Measurements from ENCODE around the gene CPM.
"Not testable (repeated sequence)": the region's sequence is repeated elsewhere in the genome, so short reads cannot be mapped to it uniquely, and the experiment has no call there.

CPM gene

DNA sequence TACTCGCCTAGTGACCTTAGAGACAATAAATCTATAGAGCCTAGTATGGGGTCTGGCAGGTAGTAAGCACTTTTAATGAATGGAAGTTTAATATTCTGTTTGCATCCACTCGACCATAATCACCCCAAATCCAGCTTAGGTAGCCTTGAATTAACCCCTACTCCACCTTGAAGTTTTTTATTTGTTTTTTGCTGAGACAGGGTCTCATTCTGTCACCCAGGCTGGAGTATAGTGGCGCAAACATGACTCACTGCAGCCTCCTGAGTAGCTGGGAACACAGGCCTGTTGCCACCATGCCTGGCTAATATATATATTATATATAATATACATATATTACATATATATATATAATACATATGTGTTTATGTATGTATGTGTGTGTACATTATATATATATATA, 86.2 kb downstream of the CPM start:
- DNase-seq: no peak

DNA sequence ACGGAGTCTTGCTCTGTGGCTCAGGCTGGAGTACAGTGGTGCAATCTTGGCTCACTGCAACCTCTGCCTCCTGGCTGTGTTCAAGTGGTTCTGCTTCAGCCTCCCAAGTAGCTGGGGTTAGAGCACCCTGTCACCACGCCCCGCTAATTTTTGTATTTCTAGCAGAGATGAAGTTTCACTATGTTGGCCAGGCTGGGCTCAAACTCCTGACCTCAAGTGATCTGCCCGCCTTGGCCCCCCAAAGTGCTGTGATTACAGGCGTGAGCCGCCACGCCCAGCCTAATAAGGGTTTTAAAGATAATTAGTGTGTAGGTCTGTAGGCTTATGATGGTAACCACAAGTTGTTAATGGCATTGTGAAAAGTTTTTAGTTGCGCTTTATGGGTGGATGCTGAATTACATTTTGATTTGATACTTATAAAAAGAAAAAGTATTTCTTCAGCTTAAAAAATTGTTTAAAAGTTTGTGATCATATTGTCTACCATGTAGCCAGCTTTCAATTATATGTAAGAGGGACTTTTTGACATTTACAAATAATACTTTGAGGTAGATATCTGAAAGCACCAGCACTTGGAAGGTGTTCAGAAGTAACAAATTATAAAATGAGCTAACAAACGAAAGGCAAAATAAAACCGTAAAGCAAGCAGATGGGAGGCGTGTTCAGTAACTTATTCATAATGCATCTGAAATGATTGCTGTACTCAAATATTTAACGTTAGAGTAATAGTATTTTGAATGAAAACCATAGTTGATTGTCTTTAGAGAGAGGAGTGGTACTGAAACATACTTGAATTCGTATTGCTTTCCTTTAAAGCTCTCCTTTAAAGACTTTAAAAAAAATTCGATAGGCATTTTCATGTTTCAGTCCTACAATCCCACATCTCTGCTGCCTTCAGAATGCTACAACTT, 87.9 kb downstream of the CPM start:
- DNase-seq: no peak

DNA sequence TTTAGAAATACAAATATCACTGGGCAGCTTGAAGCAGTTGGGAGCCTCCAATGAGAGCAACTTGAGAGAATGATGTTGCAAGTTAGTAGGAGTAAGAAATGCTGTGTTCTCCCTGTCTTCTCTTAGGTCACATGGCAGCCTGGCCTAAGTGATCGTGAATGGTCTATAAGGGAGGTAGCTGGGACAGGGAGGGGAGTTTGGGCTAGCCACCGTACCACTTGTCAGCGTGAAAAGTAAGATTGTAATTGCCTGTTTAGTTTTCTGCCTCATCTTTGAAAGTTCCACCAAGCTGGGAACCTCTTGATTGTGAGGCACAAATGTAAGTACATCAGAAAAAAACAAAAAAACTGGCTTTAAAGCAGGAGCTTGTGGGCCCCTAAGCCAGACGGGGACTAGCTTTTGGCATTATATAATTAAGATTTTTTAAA, 88.6 kb downstream of the CPM start:
- no peak for DNase-seq

DNA sequence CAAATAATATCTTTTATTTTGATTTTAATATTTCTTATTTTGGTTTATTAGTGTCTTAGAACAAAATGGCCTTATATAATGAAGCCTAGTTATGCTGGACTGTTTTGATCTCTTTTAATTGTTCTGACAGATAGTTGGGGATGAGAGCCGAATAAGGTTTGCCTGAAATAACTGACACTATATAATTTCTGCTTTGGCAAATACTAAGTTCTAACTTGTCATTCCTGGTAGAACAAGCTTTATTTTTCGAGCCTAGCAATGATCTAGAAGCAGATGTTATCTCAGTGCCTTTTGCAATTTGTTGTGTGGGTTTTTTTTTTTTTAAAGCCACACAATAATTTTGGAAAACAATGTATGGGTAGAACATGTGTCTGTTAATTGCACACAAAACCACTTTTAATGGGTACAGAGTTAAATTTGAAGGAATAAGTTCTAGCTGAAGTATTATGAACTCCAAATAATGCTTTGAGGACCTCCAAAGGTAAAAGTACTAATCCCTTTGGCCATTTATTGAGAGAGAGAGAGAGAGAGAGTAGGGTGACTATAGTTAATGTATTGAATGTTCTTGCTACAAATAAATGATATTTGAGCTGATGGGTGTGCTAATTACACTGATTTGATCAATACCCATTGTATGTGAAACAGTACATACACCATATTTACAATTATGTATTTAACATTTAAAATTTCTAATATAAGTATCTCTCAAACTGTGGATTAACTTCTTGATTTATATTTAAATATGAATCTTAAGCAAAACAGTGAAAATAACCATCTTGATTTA, 90.0 kb downstream of the CPM start:
- no peak for DNase-seq

DNA sequence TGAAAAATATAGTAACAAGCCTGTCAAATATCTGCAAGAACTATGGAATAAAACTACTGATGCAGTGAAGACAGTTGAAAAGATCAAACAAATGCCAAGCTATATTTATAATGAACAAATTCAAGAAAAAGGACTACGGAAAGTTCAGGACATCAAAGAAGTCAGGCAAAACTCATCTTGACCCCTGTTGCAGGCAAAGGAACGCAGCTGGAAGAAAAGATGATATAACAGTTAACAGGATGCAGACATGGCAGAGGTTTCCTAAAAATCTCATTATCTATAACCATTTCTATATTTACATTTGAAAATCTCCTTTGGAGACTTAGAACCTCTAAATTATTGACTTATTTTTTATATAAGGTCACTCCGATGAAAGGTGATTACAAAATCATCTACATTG, 90.8 kb downstream of the CPM start:
- no peak for DNase-seq

DNA sequence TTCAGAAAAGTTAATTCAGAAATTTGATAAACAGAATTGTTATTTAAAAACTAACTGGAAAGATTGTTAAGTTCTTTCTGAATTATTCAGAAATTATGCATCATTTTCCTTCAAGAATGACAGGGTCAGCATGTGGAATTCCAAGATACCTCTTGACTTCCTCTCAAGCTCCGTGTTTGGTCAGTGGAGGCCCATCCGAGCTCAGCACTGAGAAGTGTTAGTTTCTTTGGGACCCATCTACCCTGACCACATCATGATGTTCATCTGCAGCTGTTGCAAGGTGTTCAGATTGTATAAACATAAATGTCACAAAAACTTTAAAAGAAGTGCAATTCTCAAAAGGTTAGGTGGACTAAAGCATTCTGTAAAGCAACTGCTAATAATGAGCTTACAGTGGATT, 91.3 kb downstream of the CPM start:
- DNase-seq: no peak

DNA sequence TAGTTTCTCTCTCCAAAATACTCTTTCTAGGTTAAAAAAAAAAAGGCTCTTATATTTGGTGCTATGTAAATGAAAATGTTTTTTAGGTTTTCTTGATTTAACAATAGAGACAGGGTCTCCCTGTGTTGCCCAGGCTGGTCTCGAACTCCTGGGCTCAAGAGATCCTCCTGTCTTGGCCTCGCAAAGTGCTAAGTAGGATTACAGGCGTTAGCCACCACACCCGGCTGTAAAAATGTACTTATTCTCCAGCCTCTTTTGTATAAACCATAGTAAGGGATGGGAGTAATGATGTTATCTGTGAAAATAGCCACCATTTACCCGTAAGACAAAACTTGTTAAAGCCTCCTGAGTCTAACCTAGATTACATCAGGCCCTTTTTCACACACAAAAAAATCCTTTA, 91.8 kb downstream of the CPM start:
- DNase-seq: not testable (repeated sequence)

DNA sequence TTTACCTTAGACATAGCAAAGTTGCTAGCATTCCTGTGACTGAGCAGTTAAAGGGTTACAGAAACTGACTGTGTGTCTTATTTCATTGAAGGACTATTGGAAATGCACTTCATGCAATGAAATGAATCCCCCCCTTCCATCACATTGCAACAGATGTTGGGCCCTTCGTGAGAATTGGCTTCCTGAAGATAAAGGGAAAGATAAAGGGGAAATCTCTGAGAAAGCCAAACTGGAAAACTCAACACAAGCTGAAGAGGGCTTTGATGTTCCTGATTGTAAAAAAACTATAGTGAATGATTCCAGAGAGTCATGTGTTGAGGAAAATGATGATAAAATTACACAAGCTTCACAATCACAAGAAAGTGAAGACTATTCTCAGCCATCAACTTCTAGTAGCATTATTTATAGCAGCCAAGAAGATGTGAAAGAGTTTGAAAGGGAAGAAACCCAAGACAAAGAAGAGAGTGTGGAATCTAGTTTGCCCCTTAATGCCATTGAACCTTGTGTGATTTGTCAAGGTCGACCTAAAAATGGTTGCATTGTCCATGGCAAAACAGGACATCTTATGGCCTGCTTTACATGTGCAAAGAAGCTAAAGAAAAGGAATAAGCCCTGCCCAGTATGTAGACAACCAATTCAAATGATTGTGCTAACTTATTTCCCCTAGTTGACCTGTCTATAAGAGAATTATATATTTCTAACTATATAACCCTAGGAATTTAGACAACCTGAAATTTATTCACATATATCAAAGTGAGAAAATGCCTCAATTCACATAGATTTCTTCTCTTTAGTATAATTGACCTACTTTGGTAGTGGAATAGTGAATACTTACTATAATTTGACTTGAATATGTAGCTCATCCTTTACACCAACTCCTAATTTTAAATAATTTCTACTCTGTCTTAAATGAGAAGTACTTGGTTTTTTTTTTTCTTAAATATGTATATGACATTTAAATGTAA, 93.5 kb downstream of the CPM start:
- DNase-seq: no peak

DNA sequence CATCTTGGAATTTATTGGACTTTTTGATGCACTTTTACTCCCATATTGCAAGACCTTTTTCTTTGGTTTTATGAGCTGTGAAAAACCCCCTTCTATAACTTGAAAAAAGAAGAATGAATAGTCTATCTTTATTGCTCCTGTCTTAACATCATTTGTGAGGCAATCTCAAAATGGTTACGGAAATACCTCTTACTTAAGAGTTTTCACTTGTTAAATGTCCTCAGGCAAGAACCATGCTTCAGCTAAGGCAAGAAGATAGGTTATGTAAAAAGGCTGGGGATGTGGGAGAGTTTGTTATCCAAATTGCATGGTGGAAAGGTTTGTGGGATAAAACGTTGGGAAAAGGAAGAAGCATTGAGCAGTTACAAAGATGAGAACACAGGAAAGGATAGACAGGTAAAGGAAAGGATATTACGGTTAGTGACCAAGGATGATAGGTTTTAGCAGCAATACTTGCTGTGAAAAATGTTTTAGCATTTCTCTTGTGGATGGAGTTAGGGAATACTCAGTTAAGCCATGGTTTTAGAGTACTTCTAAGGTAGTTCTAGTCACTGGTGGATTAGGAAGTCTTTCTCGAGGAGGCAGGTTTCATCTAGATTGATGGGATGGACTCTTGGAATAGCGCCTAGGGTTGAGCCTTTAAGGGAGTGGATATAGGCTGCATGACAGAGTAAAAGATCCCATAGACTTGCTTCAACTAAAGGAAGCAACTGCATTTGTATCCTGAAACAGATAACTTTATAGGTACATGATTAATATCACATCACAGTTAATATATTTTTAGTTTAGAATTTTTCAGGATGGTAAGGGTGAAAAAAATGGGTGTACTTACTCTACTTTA, 94.7 kb downstream of the CPM start:
- DNase-seq: no peak

DNA sequence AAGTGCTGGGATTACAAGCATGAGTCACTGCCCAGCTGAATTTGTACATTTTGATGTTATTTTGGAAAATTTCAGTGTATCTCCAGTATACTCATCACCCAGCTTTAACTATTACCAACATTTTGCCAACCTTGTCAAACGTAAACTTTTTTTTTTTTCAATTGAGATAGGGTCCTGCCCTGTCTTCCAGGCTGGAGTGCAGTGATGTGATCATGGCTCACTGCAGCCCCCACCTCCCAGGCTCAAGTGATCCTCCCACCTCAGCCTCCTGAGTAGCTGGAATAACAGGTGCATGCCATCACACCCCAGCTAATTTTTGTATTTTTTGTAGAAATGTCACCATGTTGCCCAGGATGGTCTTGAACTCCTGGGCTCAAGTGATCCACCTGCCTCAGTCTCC, 95.8 kb downstream of the CPM start:
- DNase-seq: no peak

DNA sequence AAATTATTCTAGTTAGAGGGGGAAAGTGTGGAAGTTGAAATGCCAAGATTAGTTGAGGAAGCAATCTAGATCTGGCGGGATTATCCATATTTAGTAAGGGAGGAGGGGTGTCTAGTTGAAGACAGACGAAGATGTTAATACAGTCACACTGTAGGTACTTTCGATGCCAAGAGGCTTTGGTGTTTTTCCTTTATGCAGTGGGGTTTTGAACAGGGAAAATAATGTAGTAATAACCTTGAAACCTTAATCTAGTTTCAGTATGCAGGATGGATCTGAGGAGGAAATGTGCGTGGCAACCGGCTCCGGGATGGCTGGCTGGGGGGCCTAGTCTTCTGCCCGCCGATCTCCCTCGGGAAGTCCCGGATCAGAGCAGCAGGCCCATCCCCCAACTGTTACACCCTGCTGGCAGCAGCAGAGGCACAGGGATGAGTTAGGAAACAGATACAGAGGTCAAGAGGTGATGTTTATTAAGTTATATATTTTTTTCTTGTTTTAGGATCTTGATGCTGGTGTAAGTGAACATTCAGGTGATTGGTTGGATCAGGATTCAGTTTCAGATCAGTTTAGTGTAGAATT, 97.5 kb downstream of the CPM start:
- no peak for DNase-seq

DNA sequence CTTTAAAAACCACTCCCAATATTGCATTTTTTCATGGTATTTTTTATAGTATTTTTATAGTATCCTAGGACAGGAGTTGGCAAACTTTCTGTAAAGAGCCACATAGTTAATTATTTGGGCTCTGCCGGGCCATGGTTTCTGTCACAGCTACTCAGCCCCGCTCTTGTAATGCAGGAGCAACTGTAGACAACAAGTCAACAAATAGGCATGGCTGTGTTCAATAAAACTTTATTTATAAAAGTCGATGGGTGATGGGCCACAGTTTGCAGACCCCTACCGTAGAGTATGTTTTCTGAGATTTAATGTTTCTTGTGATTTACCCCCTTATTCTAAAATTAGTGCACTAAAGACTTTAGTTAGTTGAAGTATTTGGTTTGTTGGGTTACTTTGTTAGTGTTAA, 99.5 kb downstream of the CPM start:
- DNase-seq: no peak

DNA sequence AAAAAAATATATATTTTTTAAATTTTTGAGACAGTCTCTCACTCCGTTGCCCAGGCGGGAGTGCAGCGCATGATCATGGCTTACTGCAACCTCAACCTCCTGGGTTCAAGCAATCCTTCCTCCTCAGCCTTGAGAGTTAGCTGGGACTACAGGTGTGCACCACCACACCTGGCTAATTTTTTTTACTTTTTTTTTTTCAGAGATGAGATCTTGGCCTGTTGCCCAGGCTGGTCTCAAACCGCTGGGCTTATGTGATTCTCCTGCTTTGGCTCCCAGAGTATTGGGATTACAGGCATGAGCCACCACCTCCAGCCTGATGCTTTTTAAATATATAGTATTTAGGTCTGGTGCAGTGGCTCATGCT, 100.5 kb downstream of the CPM start:
- DNase-seq: no peak

DNA sequence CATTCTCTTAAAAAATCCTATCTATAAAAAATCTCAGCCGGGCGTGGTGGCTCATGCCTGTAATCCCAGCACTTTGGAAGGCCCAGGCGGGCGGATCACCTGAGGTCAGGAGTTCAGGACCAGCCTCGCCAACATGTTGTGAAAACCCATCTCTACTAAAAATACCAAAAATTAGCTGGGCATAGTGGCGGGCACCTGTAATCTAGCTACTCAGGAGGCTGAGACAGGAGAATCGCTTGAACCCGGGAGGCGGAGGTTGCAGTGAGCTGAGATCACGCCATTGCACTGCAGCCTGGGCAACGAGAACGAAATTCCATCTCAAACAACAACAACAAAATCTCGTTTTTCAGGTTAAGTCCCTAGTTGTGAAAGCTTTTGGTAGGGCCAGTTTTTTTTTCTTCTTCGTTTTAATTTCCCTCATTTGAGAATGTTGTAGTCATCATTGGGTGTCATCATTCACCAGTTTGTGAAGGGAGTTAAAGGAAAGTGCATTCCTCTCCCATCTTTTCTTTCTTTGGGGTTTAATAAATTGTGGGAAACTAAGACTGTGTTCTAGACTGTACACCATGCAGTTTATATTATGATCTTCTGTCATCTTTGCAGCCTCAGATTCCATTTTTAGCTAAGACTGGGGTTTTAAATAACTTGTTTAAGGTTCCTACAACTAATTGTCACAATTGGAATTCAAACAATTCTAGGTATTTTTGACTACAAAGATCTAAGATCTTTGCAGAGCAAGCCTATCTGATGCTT, 101.0 kb downstream of the CPM start:
- no peak for DNase-seq

DNA sequence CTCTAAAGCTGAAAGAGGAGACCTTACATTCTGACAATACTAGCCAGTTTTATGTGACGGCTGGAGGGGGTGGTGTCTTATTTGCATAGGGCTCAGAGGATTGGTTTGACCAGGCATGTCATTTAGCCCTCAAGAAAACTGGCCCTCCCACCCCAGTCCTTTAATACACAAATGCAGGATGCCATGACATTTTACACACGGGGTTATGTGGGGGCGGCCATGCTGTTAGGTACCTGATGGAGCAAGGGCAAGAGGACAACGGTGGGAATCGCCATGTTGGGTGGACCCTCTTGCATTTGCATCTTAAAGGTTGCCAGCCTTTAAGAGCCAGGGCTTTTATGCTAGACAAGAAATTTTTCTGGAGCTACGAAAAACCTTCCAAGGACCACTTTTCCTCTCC, 101.7 kb downstream of the CPM start:
- no peak for DNase-seq

DNA sequence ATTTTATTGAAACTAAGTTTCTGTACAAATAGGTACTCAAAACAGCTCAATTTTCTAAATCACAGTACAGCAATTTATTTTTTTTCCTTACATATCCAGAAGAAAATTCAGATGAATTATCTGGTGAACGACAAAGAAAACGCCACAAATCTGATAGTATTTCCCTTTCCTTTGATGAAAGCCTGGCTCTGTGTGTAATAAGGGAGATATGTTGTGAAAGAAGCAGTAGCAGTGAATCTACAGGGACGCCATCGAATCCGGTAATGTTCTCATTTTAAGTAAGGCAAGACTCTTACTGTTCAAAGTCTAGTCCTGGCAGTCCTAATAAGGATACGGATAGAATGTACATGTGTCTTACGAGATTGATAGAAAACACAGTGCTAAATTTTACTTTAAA, 104.3 kb downstream of the CPM start:
- no peak for DNase-seq

DNA sequence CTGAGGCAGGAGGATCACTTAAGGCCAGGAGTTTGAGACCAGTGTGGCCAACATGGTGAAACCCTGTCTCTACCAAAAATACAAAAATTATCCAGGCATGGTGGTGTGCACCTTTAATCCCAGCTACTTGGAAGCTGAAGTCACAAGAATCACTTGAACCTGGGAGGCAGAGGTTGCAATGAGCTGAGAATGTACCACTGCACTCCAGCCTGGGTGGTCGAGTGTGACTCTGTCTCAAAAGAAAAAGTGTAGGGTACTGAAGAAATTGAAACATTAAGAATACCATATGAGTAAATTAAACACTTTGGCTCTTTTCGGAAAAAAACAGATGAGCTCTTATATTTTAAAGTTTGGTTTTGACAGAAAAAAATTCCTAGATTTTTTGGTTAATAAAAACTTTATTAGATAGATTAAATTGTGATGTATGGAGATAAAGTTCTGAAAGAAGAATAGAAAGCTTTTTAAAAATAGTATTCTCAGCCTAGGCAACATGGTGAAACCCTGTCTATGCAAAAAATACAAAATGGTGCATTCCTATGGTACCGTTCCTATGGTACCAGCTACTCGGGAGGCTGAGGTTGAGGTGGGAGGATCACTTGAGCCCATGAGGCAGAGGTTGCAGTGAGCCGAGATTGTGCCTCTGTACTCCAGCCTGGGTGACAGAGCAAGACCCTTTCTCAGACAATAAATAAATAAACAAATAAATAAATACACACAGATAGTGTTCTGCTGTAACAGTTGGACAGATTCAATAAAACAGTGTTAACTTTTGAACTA, 104.9 kb downstream of the CPM start:
- DNase-seq: no peak

DNA sequence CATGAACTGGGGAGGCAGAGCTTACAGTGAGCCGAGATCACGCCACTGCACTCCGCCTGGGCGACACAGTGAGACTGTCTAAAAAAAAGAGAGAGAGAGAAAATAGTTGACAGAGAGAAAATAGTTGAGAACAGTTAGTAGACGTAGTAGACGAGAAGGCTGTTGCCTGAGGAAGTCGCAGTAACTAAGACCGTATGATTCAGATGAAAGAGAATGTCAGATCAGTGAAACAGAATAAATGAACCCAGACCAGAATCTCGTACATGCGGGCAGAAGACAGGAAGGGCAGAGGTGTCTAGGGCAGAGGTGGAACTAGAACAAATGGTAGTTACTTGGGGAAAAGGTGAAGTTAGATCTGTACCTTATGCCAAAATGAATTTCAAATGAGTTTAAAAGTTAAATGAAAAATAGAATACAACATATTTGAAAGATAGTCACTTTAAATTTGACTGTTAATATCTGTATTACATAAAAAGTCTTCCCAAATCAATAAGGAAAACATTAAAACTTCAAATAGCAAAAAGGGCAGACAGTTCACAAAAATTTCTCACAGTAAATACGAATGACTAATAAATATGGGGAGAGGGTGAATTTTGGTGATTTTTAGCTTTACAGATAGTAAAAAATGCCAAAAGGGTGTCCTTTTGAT, 107.3 kb downstream of the CPM start:
- no peak for DNase-seq

DNA sequence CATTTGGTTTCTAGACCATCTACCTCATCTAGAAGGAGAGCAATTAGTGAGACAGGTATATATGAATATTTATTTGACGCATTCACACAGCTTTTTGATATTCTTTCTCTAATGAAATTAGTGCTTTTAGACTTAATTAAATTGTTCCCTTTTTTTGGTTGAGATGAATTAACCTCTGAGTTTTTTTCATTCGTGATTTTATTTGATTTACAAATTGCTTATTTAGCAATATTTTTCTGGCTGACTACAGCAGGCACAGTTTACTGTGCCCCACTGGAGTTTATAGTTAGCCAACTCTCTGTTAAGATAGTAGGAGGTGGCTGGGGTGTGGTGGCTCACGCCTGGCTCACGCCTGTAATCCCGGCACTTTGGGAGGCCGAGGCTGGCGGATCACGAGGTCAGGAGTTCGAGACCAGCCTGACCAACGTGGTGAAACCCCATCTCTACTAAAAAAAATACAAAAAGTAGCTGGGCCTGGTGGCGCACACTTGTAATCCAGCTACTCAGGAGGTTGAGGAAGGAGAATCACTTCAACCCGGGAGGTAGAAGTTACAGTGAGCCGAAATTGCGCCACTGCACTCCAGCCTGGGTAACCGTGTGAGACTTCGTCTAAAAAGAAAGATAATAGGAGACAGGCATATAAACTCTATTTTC, 108.2 kb downstream of the CPM start:
- no peak for DNase-seq

All from NCI-H1694 (cell line).